Liver (tissue), 9 donors: Measurements from ENCODE around the gene RPS6KA6. TPM values are rescaled to one million over a fixed set of nuclear protein-coding genes. Genes with fewer than 3 reads are reported as not detected.

Experiments used
- DNase-seq: peaks from one replicate; pipeline ENCODE4 v3.0.0-alpha.2; 2017; ENCODE audit warnings: low spot score
- H3K27ac ChIP-seq, 2 donors: one replicate each; pipeline ENCODE4 v1.7.0; 2013; ENCODE audit warnings: inconsistent platforms in 2 of 2, low read length in 2 of 2, control low read depth in 1 of 2, low read depth in 1 of 2, mild to moderate bottlenecking in 1 of 2
- H3K27me3 ChIP-seq, 4 donors: one replicate each; pipeline versions ENCODE4 v1.6.1 to v1.7.0; 2013; ENCODE audit warnings: low read length in 3 of 4, inconsistent platforms in 1 of 4, mild to moderate bottlenecking in 1 of 4, moderate library complexity in 1 of 4; ENCODE audit not compliant: control insufficient read depth in 4 of 4, insufficient read depth in 4 of 4
- H3K36me3 ChIP-seq, 4 donors: one replicate each; pipeline versions ENCODE4 v1.6.1 to v1.7.0; 2013; ENCODE audit warnings: low read length in 3 of 4, mild to moderate bottlenecking in 3 of 4, low read depth in 1 of 4, moderate library complexity in 1 of 4; ENCODE audit not compliant: control insufficient read depth in 4 of 4, insufficient read depth in 3 of 4
- H3K4me1 ChIP-seq, 4 donors: one replicate each; pipeline versions ENCODE4 v1.6.1 to v1.7.0; 2013; ENCODE audit warnings: low read length in 3 of 4, mild to moderate bottlenecking in 3 of 4, moderate library complexity in 1 of 4; ENCODE audit not compliant: control insufficient read depth in 4 of 4, insufficient read depth in 4 of 4
- H3K4me3 ChIP-seq, 3 donors: one replicate each; pipeline versions ENCODE4 v1.6.1 to v1.7.0; 2013; ENCODE audit warnings: low read length in 3 of 3, control low read depth in 1 of 3, low read depth in 1 of 3, mild to moderate bottlenecking in 1 of 3
- H3K9ac ChIP-seq, 2 donors: one replicate each; pipeline ENCODE4 v1.7.0; 2013; ENCODE audit warnings: low read length in 2 of 2, mild to moderate bottlenecking in 2 of 2, moderate library complexity in 2 of 2, control low read depth in 1 of 2, low read depth in 1 of 2
- H3K9me3 ChIP-seq, 4 donors: one replicate each; pipeline versions ENCODE4 v1.6.1 to v1.7.0; 2013; ENCODE audit warnings: low read length in 3 of 4; ENCODE audit not compliant: control insufficient read depth in 4 of 4
- ATF3 ChIP-seq: IDR thresholded peaks from 2 replicates; pipeline ENCODE4 v1.6.1; 2016; ENCODE audit warnings: antibody characterized with exemption
- EGR1 ChIP-seq, 2 donors: IDR thresholded peaks; 2 replicates each; pipeline ENCODE4 v1.6.1; 2016 to 2018; ENCODE audit warnings: antibody characterized with exemption in 2 of 2, low read depth in 2 of 2
- FOXA2 ChIP-seq: IDR thresholded peaks from 2 replicates; pipeline ENCODE4 v1.6.1; 2016; ENCODE audit warnings: antibody characterized with exemption
- GABPA ChIP-seq, 2 donors: IDR thresholded peaks in 1 of 2; conservative IDR thresholded peaks in 1 of 2; 2 replicates each; pipeline ENCODE4 v1.6.1; 2016; ENCODE audit warnings: antibody characterized with exemption in 2 of 2, mild to moderate bottlenecking in 1 of 2, moderate library complexity in 1 of 2
- HNF4A ChIP-seq, 2 donors: conservative IDR thresholded peaks; 2 replicates each; pipeline ENCODE4 v1.6.1; 2016; ENCODE audit warnings: antibody characterized with exemption in 2 of 2, mild to moderate bottlenecking in 2 of 2
- HNF4G ChIP-seq: IDR thresholded peaks from 2 replicates; pipeline ENCODE4 v1.6.1; 2016; ENCODE audit warnings: antibody characterized with exemption
- JUND ChIP-seq, 2 donors: IDR thresholded peaks; 2 replicates each; pipeline ENCODE4 v1.6.1; 2016; ENCODE audit warnings: antibody characterized with exemption in 2 of 2
- MAX ChIP-seq: IDR thresholded peaks from 2 replicates; pipeline ENCODE4 v1.6.1; 2016; ENCODE audit warnings: antibody characterized with exemption
- NR2F2 ChIP-seq: IDR thresholded peaks from 2 replicates; pipeline ENCODE4 v1.6.1; 2016; ENCODE audit warnings: antibody characterized with exemption
- RXRA ChIP-seq, 2 donors: IDR thresholded peaks; 2 replicates each; pipeline ENCODE4 v1.6.1; 2017 to 2018; ENCODE audit warnings: antibody characterized with exemption in 2 of 2, mild to moderate bottlenecking in 1 of 2
- TAF1 ChIP-seq: conservative IDR thresholded peaks from 2 replicates; pipeline ENCODE4 v1.6.1; 2016; ENCODE audit warnings: antibody characterized with exemption, mild to moderate bottlenecking
- YY1 ChIP-seq: IDR thresholded peaks from 2 replicates; pipeline ENCODE4 v1.6.1; 2016; ENCODE audit warnings: antibody characterized with exemption, mild to moderate bottlenecking
- ZBTB33 ChIP-seq: IDR thresholded peaks from 2 replicates; pipeline ENCODE4 v1.6.1; 2016; ENCODE audit warnings: antibody characterized with exemption
- WGBS: extraction: QIAGEN DNeasy Blood & Tissue Kit; methylation state at CpG from one replicate; pipeline ENCODE4 v1.1.7; 2013; 5-methylcytosine and 5-hydroxymethylcytosine counted together
- polyA plus RNA-seq, 2 donors: library from polyadenylated mRNA; stranded (reverse) in 1 of 2; unstranded in 1 of 2; fragments of 200-250 nt in 1 of 2; fragments of >200 nt in 1 of 2; fragmentation: Nextera tagmentation in 1 of 2; extraction: Ambion mirVana in 1 of 2; gene quantifications; one replicate each; pipeline versions ENCODE4 v1.2.1 to v1.2.3, GENCODE V29; 2013 to 2015
- total RNA-seq, 2 donors: library from RNA; depleted of rRNA; stranded (reverse); fragments of >200 nt; gene quantifications; one replicate each; pipeline ENCODE4 v1.2.3, GENCODE V29; 2014
- TF ChIP-seq, protein P1 (sequence below): fragments of 150-350 bp; IDR thresholded peaks from 2 replicates; pipeline ENCODE4 v1.5.1; 2017; ENCODE audit warnings: improper control_type of control experiment, low read depth, low read length; ENCODE audit not compliant: missing input control
- donor health status: healthy.
- donor health status: healthy.
- donor health status: healthy.
- donor health status: healthy.
- donor health status: healthy.

Gene RPS6KA6
- total and polyA plus RNA-seq, 4 donors, result 0.39 to 1.9 (median 0.91) TPM

- TF ChIP-seq TAF1, result no peak
- no peak for TF ChIP-seq FOXA2
- no peak for TF ChIP-seq NR2F2
- TF ChIP-seq ZBTB33, result no peak
- TF ChIP-seq, protein P1, sequence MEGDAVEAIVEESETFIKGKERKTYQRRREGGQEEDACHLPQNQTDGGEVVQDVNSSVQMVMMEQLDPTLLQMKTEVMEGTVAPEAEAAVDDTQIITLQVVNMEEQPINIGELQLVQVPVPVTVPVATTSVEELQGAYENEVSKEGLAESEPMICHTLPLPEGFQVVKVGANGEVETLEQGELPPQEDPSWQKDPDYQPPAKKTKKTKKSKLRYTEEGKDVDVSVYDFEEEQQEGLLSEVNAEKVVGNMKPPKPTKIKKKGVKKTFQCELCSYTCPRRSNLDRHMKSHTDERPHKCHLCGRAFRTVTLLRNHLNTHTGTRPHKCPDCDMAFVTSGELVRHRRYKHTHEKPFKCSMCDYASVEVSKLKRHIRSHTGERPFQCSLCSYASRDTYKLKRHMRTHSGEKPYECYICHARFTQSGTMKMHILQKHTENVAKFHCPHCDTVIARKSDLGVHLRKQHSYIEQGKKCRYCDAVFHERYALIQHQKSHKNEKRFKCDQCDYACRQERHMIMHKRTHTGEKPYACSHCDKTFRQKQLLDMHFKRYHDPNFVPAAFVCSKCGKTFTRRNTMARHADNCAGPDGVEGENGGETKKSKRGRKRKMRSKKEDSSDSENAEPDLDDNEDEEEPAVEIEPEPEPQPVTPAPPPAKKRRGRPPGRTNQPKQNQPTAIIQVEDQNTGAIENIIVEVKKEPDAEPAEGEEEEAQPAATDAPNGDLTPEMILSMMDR, result no peak
- no peak for TF ChIP-seq JUND (IDR thresholded peaks at IDR 0.05)
- TF ChIP-seq EGR1 (IDR thresholded peaks at IDR 0.05; ENCODE audit: low read depth in 2 of 2), result no peak
- TF ChIP-seq HNF4A (conservative IDR thresholded peaks at IDR 0.05), result no peak
- no peak for TF ChIP-seq YY1
- no peak for TF ChIP-seq MAX
- TF ChIP-seq ATF3, result no peak
- no peak for TF ChIP-seq HNF4G
- TF ChIP-seq RXRA (IDR thresholded peaks at IDR 0.05), result no peak
- TF ChIP-seq GABPA (IDR thresholded peaks at IDR 0.05 in 1 of 2, conservative IDR thresholded peaks at IDR 0.05 in 1 of 2), result no peak
- WGBS, result 54% methylated on average over 2 of the region's 2 CpGs
- DNase-seq, result no peak
- no peaks in the 10 kb centered on the region for H3K36me3 ChIP-seq
- H3K4me3 ChIP-seq, result no peak overlapping the region
- H3K27me3 ChIP-seq, result no peaks in the 10 kb centered on the region
- no peak overlapping the region for H3K9ac ChIP-seq
- no peaks in the 10 kb centered on the region for H3K9me3 ChIP-seq
- no peaks in the 10 kb centered on the region for H3K4me1 ChIP-seq
- no peak overlapping the region for H3K27ac ChIP-seq
These were observed 28.9 kb upstream of the RPS6KA6 start for GRCh38 chrX:84216881-84217280.

DNA sequence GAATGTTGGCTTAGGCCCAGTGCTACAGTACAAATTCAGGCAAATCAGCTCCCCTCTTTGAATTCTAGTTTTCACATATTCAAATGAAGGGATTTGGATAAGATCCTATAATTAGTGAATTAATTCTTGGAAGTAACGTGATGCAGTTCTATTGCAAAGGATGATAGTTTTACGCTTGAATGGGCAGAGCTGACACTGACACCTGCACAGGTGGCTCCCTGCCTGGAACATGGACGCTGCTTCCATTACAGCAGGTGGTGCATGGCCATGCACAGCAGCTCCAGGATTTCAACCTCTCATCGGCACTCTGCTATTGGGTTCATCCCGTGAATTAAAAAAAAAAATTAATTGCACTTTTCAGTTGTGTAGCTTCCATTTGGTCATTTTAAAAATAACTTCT lies 28.4 kb upstream of the RPS6KA6 start:
- 92% methylated on average over 5 of the region's 5 CpGs for WGBS
- no peaks in the 10 kb centered on the region for H3K4me1 ChIP-seq
- H3K27ac ChIP-seq, result no peak overlapping the region
- TF ChIP-seq, protein P1, result no peak
- TF ChIP-seq RXRA (IDR thresholded peaks at IDR 0.05) (no peak), FOXA2 (no peak)
- DNase-seq, result no peak
- no peak overlapping the region for H3K4me3 ChIP-seq
- no peaks in the 10 kb centered on the region for H3K36me3 ChIP-seq
- no peaks in the 10 kb centered on the region for H3K27me3 ChIP-seq
- no peak overlapping the region for H3K9ac ChIP-seq
- H3K9me3 ChIP-seq, result no peaks in the 10 kb centered on the region
